Measurements from ENCODE around the gene CRB2.

Gene CRB2

DNA sequence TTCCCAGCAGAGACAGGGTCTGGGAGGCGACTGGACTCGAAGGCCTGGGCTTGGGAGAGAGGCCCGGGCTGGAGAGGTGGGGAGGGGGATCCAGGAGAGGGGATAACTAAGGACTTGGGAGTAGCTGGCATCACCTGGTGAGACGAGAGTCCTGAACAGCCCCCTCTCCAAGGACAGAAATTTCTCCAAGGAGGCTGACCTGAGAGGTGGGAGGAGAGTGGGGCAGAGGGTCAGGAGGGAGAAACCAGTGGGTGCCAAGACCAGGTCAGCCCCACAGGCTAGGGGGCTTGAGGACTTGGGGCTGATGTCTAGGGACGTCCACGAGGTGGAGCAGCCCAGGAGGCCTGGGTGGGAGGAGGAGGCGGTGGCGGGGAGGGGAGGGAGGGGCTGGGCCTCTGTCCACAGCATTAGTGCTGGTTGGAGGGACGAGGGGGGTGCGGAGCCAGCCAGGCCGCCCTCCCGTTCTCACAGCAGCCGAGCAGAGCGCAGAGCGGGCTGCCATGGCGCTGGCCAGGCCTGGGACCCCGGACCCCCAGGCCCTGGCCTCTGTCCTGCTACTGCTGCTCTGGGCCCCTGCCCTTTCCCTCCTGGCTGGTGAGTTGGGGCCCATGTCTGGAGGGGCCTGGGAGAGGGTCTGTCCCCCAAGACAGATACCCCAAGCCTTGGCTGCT lies at the start of gene CRB2:
TSS of gene CRB2 (plus strand) at position 437 of the 671 bp plus-strand sequence. CDS start at position 501, 64 bp downstream.
- DNase-seq (ENCODE audit: low read depth): no peak

DNA sequence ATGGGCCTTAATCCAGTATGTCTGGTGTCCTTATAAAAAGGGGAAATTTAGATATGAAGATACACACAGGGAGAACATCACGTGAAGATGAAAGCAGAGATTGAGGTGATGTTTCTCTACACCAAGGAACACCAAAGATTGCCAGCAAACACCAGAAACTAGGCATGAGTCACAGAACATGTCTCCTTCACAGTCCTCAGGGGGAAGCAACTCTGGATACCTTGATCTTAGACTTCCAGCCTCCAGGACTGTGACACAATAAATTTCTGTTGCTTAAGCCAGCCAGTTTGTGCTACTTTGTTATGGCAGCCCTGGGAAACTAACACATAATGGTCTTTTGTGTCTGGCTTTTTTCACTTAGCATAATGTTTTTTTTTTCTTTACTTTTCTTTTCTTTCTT lies 46.4 kb upstream of the CRB2 start:
- DNase-seq (ENCODE audit: low read depth): no peak

DNA sequence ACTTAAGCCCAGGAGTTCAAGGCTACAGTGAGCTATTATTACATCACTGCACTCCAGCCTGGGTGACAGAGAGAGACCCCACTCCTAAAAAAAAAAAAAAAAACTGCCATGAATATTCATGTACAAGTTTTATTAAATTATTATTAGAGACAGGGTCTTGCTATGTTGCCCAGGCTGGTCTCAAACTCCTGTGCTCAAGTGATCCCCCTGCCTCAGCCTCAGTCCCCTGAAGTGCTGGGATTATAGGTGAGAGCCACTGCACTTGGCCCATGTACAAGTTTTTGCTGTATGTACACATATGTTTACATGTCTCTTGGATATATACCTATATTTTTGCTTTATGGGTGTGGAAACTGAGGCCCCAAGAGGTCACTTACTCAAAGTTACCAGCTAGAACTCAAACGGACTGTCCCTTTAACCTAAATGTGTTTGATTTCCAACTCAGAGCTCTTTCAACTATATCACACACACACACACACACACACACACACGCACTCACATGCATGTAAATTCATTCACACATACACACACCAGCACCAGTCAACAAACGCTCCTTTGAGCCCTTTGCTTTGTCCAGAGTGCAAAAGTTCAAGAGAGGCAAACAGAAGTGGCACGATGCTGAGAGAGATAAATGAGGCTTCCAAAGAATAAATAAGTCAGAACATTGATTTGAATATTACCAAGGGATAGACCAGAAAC lies 45.3 kb upstream of the CRB2 start:
- no peak for DNase-seq (ENCODE audit: low read depth)

DNA sequence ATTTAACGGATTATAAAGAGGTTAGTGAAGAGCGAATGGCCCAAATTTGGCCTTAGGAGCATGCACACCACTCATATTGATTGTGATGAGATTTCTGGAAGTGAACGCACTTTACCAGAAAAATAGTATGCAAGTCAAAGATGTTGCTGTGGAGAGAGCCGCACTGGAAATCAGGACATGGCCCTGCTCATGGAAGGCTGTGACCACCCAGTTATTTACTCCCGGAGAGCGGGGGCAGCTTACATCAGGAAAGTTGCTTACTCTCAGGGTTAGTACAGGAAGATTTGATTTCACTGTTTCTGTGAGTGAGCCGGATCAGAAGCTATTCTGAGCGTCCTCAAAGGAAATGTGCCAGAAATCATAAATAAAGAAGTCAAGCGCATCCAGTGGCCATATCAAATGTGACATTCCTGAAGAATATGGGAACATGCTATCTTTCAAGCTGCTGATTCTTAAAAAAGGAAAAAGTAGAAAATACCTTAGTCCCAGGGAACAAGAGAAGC lies 44.7 kb upstream of the CRB2 start:
- DNase-seq (ENCODE audit: low read depth): no peak

DNA sequence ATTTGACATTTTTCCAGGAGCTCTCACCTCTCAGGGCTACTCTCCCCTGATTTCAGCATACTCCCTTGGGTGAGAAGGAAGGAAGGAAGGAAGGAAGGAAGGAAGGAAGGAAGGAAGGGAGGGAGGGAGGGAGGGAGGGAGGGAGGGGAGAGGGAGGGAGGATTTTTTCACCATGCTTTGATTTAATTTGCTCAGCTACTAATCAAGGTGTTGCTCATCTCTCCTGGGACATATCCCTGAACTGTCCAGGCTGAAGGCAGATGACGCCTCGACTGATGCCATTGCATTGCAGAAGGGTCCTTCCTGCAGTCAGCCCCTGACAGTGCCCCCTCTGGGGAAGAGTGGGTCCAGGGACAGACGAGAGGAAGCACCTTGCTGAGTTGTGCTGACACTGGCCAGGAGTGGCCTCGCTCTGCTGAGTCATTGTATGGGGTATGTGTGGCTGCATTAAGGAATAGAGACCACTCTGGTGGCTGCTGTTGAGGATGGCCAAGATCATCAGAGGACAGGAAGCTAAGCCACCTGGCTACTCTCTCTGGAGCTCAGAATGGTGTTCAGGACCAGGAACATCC lies 43.6 kb upstream of the CRB2 start:
- DNase-seq (ENCODE audit: low read depth): no peak

DNA sequence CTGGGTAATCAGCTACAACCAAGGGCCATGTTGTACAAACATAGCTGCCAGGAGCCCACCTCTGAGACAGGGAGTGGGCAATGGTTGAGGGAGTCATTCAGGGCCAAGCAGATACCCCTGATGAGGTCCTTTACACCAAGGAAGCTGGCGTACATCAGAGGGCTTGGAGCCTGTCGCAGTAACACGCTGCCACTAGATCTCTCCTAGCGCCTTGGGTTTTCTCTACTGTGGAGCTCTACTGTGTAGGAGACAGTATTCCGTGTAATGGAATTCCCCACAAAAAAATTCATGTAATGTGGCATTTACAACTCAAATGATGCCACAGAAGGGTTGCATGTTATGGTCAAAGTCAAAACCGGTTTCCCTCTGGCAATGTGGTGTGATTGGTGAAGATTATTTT lies 41.4 kb upstream of the CRB2 start:
- DNase-seq (ENCODE audit: low read depth): no peak

DNA sequence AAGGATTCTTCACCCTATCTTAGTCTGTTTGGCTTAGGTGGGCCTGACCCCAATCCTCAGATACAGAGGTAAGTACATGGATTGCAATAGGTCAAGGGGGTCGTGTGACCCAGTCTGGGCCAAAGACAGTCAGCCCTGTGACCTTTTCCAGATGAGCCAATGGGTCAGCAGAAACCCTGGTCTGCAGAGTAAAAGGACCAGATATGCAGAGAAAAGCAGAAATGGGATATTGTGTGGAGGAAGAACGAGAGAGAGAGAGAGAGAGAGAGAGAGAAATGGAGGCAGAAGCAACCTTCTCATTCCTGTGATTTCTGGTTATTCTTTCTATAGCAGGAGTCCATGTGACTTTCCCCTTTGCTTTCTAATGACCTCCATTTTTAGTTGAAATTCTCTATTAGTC lies 40.4 kb upstream of the CRB2 start:
- no peak for DNase-seq (ENCODE audit: low read depth)

DNA sequence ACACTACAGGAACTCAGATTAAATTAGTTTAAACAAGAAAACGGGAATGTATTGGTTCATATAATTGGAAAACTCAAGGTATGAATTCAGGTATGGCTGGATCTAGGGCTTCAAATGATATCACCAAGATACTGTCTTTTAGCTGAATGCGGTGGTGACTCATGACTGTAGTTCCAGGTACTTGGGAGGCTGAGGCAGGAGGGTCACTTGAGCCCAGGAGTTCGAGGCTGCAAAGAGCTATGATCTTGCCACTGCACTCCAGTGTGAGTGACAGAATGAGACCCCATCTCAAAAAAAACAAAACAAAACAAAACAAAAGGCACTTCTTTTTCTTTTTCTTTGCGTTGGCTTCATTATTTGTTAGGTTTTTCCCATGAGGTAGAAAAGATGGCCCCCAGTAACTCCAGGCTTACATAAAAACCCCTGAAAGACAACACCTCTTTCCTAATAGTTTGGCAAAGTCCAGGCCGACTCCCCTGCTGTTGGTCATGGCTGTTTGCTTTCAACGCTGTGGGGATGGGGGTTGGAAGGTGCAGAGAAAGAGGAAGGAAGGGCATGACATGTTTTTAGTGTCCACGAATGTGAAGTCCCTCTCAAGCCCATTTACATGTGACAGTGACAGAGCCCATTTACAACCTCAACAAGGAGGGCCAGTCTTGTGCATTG lies 39.8 kb upstream of the CRB2 start:
- no peak for DNase-seq (ENCODE audit: low read depth)

DNA sequence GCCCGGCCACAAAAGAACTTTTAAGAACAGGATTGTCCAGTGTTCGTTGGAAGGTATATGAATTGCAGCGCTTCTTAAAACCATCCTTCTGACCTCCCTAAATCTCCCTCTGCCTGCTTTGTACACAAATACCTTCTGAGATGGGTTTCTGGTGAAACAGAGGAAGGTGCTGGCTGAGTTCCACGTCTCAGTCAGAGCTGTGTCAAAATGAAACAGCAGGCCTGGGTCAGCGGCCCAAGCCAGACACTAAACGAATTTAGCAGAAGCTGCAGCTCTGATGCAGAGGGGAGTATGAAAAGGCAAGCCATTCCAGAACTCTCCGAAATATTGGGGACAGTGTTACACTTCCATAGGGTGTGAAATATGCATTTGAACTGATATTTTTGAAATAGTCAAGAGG lies 37.8 kb upstream of the CRB2 start:
- no peak for DNase-seq (ENCODE audit: low read depth)

DNA sequence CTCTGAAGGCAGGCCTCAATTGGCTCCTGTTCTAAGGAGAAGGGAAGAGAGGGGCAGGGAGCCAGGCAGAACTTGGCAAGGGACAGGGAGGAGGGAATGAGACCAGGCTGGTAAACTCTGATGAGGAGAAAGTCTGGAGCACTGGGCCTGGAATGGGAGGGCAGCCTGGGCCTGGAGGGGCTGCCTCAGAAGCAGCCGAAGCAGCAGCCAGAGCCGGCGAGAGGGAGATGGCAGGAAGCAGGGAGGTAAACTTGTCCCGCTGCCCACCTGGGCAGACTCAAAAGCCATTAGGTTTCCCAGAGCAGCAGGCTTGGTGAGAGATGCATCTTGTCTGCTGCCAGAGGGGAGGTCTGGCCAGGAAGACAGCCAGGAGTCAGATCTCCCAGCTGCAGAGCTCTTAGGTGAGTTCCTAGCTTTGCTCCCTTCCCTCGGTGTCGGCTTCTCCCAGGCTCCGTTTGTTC lies 37.0 kb upstream of the CRB2 start:
- no peak for DNase-seq (ENCODE audit: low read depth)

DNA sequence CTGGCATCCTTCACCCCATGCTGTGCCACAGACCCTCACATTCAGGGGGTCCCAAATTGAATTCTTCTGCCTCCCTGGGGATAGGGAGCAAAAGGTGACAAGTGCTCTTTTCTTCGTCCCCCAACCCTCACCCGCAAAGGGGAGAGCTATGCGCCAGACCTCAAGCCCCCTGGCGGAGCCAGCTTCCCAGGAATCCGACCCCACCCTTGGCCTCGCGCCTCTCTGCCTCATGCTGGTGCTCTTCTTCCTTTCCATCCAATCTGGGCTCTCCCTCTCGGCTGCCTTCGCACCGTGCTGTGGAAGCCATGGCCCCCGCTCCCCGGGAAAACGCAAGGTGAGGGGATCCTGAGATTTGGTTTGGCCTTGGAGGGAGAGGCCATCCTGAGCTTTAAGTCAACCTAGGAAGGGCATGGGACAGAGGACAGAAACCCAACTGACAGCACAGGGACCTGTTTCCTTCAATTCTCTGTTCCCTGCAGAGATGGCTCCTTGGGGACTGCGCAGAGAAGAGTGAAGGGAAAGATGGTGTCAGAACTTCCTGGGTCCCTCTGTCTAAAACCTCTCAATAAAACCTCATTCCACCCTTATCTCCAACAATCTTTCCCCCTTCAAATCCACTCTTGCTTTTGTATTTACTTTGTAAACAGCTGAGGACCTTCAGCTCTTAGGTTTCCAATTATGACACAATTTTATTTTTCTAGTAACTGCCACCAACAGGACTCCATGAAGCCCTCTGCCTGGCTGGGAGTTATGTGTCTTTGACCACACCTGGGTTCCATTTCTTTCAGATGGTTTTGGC lies 36.3 kb upstream of the CRB2 start:
- no peak for DNase-seq (ENCODE audit: low read depth)

DNA sequence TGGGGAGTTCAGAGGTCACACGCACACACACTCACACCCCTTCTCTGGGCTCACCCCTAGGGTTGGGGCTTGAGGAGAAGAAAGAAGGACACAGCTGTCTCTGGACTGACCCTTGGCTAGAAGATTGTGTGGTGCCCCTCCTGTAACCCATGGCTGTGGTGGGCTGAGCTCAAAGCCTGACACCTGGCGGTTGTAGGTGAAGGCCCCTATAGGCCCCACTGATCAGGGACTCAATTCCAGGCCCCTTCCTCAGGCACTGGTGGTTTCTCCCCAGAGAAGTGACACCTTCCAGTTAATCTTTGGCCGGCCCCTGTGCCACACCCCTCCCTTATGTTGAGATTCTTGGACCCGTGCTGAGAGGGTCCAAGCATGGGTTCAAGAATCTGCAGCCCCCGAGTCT lies 35.2 kb upstream of the CRB2 start:
- no peak for DNase-seq (ENCODE audit: low read depth)

DNA sequence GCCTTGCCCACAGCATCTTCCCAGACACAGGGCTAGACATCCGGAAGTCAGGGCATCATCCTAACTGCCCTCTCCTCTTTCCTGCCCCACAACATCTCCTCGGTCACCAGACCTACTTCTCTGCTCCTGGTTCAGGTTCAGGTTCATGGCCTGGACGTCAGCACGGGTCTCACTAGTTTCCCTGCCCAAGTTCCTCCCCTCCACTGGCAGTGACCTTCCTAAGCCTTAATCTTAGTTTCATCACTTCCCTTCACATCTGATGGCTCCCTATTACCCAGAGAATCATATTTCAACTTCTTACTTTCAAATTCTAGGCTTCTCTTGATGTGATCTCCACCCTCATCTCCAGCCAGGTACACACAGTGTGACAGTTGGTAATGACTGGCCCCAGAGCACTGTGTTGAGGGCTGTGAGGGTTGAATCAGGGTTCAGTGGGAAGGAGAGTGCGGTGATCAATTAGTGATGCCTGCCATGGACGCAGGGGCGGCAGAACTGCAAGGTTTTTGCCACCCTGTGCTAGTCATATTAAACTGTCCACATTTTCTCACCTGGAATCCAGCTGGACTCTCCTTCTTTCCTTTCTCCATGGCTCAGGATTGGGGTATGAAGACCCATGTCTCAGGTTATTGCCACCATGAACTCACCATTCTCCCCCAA lies 34.3 kb upstream of the CRB2 start:
- no peak for DNase-seq (ENCODE audit: low read depth)

DNA sequence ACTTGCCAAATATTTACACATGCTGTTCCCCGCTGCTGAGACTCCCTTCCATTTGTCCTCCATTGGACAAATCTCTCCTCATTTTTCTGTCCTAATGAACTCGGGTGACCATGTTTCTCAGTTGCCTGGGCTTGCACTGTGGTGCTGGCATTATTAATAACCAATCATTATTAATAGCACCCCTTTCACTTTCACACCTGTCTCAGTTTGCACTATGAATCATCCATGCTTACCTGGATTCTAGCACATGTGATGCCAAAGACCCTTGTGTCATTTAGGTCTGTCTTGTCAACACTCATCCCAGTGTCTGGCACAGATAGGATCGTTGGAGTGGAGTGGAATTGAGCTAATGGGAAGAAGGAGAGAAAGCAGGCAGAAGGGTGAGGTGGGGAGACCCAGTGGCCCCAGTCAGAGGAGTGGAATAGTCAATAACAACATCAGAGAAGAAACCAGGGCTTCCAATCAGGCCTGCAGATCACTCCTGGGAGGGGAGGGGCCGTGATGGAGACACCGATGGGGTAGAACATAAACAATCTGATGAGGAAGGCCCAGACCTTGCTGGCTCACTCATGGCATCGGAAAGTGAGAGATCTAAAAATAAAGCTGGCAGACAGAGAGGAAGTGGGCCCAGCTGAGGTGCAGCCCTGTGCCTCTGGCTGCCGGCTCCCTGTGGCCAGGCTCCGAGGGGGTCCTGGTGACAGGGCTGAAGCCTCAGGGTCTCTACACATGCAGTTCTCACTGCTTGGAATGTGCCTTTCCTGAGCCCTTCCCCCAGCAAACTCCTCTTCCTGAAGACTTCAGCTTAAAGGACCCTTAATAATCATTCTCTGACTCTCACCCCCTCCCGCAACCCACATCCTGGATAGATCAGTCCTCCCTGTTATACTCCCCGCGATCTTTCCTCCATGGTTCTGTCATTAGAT lies 33.5 kb upstream of the CRB2 start:
- peak; percentile 24 for DNase-seq (ENCODE audit: low read depth)

DNA sequence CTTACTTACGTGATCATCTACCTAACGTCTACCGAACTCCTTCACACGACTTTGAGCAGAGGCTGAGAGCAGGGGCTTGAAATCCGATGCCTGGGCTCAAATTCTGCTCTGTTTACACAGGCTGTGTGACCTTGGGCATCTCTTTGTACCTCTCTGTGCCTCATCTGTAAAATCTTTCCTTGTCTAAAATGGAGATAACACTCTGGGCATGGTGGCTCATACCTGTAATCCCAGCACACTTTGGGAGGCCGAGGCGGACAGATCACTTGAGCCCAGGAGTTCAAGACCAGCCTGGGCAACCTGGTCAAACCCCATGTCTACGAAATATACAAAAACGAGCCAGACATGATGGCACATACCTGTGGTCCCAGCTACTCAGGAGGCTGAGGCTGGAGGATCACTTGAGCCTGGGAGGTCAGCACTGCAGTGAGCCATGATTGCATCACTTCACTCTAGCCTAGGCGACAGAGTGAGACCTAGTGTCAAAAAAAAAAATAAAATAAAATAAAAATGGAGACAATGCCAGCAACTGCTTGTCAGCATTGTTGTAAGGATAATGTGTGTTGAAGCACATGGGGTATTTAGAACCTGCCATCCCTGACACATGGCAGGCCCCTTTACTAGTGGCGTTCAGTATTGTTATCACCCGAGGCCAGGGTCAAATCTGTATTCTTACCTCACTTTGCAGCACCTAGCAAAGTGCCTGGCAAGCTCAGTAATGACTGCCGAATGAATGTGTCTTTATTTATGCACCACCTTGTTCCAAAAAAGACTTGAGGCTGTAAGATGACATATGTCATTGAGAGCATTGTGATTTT lies 32.6 kb upstream of the CRB2 start:
- no peak for DNase-seq (ENCODE audit: low read depth)

DNA sequence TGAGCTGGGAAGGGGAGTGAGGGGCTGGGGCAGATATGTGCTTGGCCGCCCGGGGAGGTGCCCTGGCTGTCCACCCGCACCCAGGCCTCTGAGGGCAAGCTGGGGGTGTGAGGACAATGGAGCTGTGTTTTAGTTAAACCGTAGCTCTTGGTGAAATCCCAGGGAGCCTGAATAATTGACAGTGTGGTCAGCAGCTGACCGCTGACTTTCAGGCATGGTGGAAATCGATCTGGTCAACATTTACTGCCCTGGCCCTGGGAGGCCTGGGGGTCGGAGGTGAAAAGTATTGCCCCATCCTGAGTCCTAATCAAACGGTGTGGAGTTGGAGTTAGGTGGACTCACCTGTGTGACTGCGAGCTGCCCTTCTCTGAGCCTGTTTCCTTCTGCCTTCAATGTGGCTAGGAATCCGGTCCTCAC lies 31.2 kb upstream of the CRB2 start:
- DNase-seq (ENCODE audit: low read depth): no peak

DNA sequence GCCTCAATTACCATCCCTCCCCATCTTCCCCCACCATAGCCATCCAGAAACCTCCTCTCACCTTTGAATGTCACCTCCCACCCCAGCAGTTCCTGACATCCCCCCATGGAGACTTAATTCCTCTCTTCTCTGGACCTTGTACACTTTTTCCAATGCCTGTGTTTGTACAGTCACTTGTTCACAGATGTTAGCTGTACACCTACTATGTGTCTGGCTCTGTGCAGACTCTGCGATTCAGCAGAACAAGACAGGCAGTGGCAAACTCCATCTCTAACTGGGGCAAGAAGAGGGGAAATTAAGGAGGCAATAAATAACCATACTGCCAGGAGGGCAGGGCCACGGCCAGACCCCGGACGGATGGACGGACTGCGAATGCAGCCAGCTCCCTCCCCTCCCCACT lies 29.8 kb upstream of the CRB2 start:
- DNase-seq (ENCODE audit: low read depth): no peak

DNA sequence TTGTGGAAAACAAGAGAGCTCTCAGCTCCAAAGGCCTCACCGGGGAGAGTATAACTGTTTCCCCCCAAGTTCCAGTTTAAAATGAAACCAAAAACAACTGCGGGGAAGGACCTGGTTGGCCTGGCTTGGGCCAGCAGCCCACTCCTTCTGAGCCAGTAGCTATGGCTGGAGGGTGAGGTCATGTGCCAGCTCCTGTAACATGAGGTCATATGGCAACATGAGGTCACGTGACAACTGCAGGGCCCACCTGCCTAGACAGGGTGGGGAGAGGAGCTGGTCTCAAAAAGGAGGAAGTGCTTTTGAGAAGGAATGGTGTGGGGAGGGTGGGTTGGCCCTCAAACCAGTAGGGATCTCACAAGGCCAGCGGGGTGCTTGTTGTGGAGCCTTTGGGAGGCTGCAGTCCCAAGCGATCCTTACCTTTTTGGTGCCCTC lies 29.3 kb upstream of the CRB2 start:
- DNase-seq (ENCODE audit: low read depth): no peak

DNA sequence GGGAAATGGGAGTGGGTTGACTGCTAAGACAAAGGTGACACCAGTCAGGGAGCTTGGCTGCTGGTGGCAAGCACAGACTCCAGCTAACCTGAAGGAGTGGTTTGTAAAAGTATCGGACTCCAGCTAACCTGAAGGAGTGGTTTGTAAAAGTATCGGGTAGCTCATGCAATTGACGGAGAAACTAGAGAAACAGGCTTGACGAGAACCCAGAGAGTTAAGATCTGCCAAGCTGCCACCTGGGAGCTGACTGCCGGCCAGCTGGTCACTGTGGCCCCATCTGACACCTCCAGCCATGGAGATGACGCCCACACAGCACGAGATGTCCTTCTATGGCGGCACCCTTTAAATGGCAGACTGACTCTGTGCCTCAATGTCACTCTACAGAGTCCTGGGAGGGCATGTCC lies 28.3 kb upstream of the CRB2 start:
- no peak for DNase-seq (ENCODE audit: low read depth)
